Mesothelial cell of epicardium (in vitro differentiated cells): ENCODE results near the gene DOCK2. TPM values are rescaled to one million over a fixed set of nuclear protein-coding genes. Genes with fewer than 3 reads are reported as not detected.

ENCODE experiments used
- DNase-seq, 2 experiments: peaks; one replicate each; pipeline ENCODE4 v3.0.0; 2021; ENCODE audit warnings: low spot score in 2 of 2; ENCODE audit not compliant: unreplicated experiment in 2 of 2
- H3K27ac Mint-ChIP-seq: 2 replicates; pipeline ENCODE4 v1.8.0; 2021; ENCODE audit warnings: mixed read lengths
- H3K27me3 Mint-ChIP-seq: 2 replicates; pipeline ENCODE4 v1.8.0; 2021; ENCODE audit warnings: low read depth, mixed read lengths
- H3K36me3 Mint-ChIP-seq: 2 replicates; pipeline ENCODE4 v1.8.0; 2021; ENCODE audit warnings: mixed read lengths
- H3K4me1 Mint-ChIP-seq: 2 replicates; pipeline ENCODE4 v1.8.0; 2021; ENCODE audit warnings: mixed read lengths
- H3K4me3 Mint-ChIP-seq: 2 replicates; pipeline ENCODE4 v1.8.0; 2021; ENCODE audit warnings: mild to moderate bottlenecking, moderate library complexity, mixed read lengths
- H3K9me3 Mint-ChIP-seq: 2 replicates; pipeline ENCODE4 v1.8.0; 2021; ENCODE audit warnings: mixed read lengths
- CTCF ChIP-seq: fragments of 200-600 bp; sonication (generic); IDR thresholded peaks from one replicate; pipeline ENCODE4 v1.5.0; 2021; ENCODE audit warnings: antibody characterized with exemption; ENCODE audit not compliant: unreplicated experiment
- total RNA-seq: library from RNA; stranded (reverse); gene quantifications from 3 replicates; pipeline ENCODE4 v1.2.1, GENCODE V29; 2021

Gene DOCK2
- total RNA-seq, 1 donor from 2014 or later: 0.25 TPM

- DNase-seq: no peak
- Mint-ChIP-seq H3K36me3 (no peaks in the 10 kb centered on the region), H3K27ac (no peak overlapping the region), H3K9me3 (no peaks in the 10 kb centered on the region), H3K4me1 (peaks cover 15% of the 10 kb centered on the region), H3K4me3 (no peak overlapping the region), H3K27me3 (peaks cover 61% of the 10 kb centered on the region)
- no peak for TF ChIP-seq CTCF
These were observed 164.3 kb downstream of the DOCK2 start for GRCh38 chr5:169801324-169801777.

- Mint-ChIP-seq H3K4me1 (peaks cover 15% of the 10 kb centered on the region), H3K27me3 (peaks cover 58% of the 10 kb centered on the region), H3K9me3 (no peaks in the 10 kb centered on the region), H3K27ac (no peak overlapping the region), H3K36me3 (no peaks in the 10 kb centered on the region), H3K4me3 (no peak overlapping the region)
- TF ChIP-seq CTCF: no peak
- DNase-seq: no peak
These were observed 164.7 kb downstream of the DOCK2 start for GRCh38 chr5:169801781-169802180.

- Mint-ChIP-seq H3K4me1 (peaks cover 15% of the 10 kb centered on the region), H3K4me3 (no peak overlapping the region), H3K36me3 (no peaks in the 10 kb centered on the region), H3K9me3 (no peaks in the 10 kb centered on the region), H3K27me3 (peaks cover 57% of the 10 kb centered on the region), H3K27ac (peak overlapping the region; percentile 48)
- TF ChIP-seq CTCF: no peak
- DNase-seq: no peak
These were observed 166.3 kb downstream of the DOCK2 start for GRCh38 chr5:169803077-169803981.

DNA sequence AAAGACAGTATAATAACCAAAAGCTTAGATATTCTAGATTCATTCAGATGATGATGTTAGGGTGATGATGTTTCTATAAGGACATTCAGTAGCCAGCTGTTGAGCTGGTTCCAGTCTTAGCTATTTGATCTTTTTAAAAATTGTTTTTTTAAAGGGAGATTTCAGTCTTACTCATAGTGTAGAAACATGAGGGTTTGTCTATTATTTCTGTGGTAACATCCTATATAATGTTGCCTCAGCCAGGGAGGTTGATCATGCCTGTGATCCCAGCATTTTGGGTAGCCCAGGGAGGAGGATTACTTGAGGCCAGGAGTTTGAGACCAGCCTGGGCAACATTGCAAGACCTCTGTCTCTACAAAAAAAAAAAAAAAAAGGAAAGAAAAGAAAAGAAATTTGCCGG lies 167.8 kb downstream of the DOCK2 start:
- Mint-ChIP-seq H3K36me3 (no peaks in the 10 kb centered on the region), H3K9me3 (no peaks in the 10 kb centered on the region), H3K4me1 (peaks cover 17% of the 10 kb centered on the region), H3K27me3 (peaks cover 57% of the 10 kb centered on the region), H3K27ac (no peak overlapping the region), H3K4me3 (no peak overlapping the region)
- TF ChIP-seq CTCF: no peak
- no peak for DNase-seq

DNA sequence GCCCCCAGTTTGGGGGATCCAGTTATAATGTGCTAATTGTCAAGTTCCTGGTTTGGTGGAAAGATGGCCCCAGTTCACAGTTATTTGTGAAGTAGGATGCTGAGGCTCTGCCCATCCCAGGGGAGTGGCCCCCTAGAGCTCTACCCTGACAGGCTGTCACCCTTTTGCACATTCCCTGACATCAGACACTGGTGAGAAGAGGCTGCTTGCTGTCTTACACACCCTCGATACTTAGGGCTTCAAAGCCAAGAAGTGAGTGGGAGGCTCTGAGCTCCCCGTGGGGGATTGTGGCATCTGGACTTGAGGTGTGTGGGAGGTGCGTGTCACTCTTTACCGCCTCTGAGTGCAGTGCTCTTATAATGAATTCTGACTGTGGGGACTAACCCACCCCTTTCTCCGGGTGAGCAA lies 168.5 kb downstream of the DOCK2 start:
- Mint-ChIP-seq H3K4me3 (no peak overlapping the region), H3K36me3 (no peaks in the 10 kb centered on the region), H3K4me1 (peaks cover 17% of the 10 kb centered on the region), H3K27me3 (peaks cover 57% of the 10 kb centered on the region), H3K9me3 (no peaks in the 10 kb centered on the region), H3K27ac (no peak overlapping the region)
- DNase-seq: no peak
- TF ChIP-seq CTCF: no peak
